K562 (cell line): ENCODE measurements around the gene CDKN2C. TPM values are rescaled to one million over a fixed set of nuclear protein-coding genes. Genes with fewer than 3 reads are reported as not detected.

Experiments used
- AFF1 ChIP-seq, 2 experiments: fragments of 450-650 bp; IDR thresholded peaks; 2 replicates each; pipeline ENCODE4 v1.6.1; 2018; ENCODE audit warnings: mild to moderate bottlenecking in 2 of 2, low read depth in 1 of 2; ENCODE audit not compliant: partially characterized antibody in 2 of 2
- CEBPB ChIP-seq: fragments of 450-650 bp; IDR thresholded peaks from 2 replicates; pipeline ENCODE4 v1.6.1; 2016; ENCODE audit warnings: missing genetic modification characterization, missing compliant biosample characterization
- FOXJ2 ChIP-seq: fragments of 200-800 bp; sonication (Bioruptor generic); IDR thresholded peaks from 2 replicates; pipeline ENCODE4 v1.6.1; 2016; ENCODE audit warnings: missing genetic modification characterization, missing compliant biosample characterization
- GTF2E2 ChIP-seq: fragments of 200-800 bp; sonication (Bioruptor generic); IDR thresholded peaks from 2 replicates; pipeline ENCODE4 v1.6.1; 2016; ENCODE audit warnings: missing genetic modification characterization, missing compliant biosample characterization
- HNRNPLL ChIP-seq: fragments of 200-400 bp; formaldehyde crosslinking; IDR thresholded peaks from 2 replicates; pipeline ENCODE4 v1.6.1; 2017; ENCODE audit warnings: low read length, low read depth, mild to moderate bottlenecking; ENCODE audit not compliant: poor library complexity, severe bottlenecking
- POLR2A ChIP-seq: fragments of 450-650 bp; conservative IDR thresholded peaks from 2 replicates; pipeline ENCODE4 v1.6.1; 2016
- POLR2AphosphoS5 ChIP-seq: IDR thresholded peaks from 2 replicates; pipeline ENCODE4 v1.6.1; 2011; ENCODE audit warnings: mild to moderate bottlenecking, low read depth, low read length, moderate library complexity; ENCODE audit not compliant: control insufficient read depth, insufficient read depth
- RNF219 ChIP-seq: fragments of 250-450 bp; sonication (Bioruptor Pico); IDR thresholded peaks from 2 replicates; pipeline ENCODE4 v1.5.0; 2022; ENCODE audit warnings: mild to moderate bottlenecking
- TAL1 ChIP-seq: fragments of 450-650 bp; IDR thresholded peaks from 2 replicates; pipeline ENCODE4 v1.6.1; 2016; ENCODE audit warnings: mild to moderate bottlenecking
- TRIM24 ChIP-seq, 2 experiments: fragments of 450-650 bp; IDR thresholded peaks; 2 replicates each; pipeline ENCODE4 v1.6.1; 2016
- ZNF232 ChIP-seq: sonication (generic); formaldehyde crosslinking; IDR thresholded peaks from 2 replicates; pipeline ENCODE4 v1.8.0; 2022; ENCODE audit warnings: mild to moderate bottlenecking, missing genetic modification reagents
- ZNF253 ChIP-seq: fragments of 250-450 bp; sonication (Bioruptor Pico); conservative IDR thresholded peaks from 2 replicates; pipeline ENCODE4 v1.6.1; 2021; ENCODE audit warnings: mild to moderate bottlenecking
- ZNF316 ChIP-seq: fragments of 450-650 bp; IDR thresholded peaks from 2 replicates; pipeline ENCODE4 v1.6.1; 2016
- ZNF644 ChIP-seq: fragments of 200-800 bp; sonication (Bioruptor generic); IDR thresholded peaks from 2 replicates; pipeline ENCODE4 v1.6.1; 2016; ENCODE audit warnings: low read depth, missing genetic modification characterization, missing compliant biosample characterization
- ZNF695 ChIP-seq: fragments of 450-650 bp; formaldehyde crosslinking; IDR thresholded peaks from 2 replicates; pipeline ENCODE4 v1.4.0; 2020; ENCODE audit warnings: mild to moderate bottlenecking, moderate library complexity
- polyA plus RNA-seq, 8 experiments: library from polyadenylated mRNA; depleted of rRNA in 4 of 8; stranded (reverse) in 5 of 8; unstranded in 3 of 8; fragments of >200 nt; fragmentation: Nextera tagmentation in 2 of 8; fragmentation: Illumina TruSeq in 1 of 8; extraction: Ambion mirVana in 2 of 8; extraction: Trizol in 1 of 8; gene quantifications; 2 replicates each; pipeline versions ENCODE4 v1.2.1 to v1.2.3, GENCODE V29; 2011 to 2014; ENCODE audit warnings: inconsistent platforms in 1 of 8, missing spikeins in 1 of 8
- total RNA-seq, 7 experiments: library from RNA; depleted of rRNA in 6 of 7; stranded (reverse); fragments of >200 nt in 6 of 7; fragmentation: Illumina TruSeq in 2 of 7; extraction: Trizol in 2 of 7; gene quantifications; 2 replicates each; pipeline versions ENCODE4 v1.2.1 to v1.2.3, GENCODE V29; 2011 to 2021; ENCODE audit warnings: low replicate concordance in 1 of 7
- TF ChIP-seq, protein P1 (sequence below): fragments of 450-650 bp; IDR thresholded peaks from 2 replicates; pipeline ENCODE4 v1.6.1; 2018; ENCODE audit not compliant: partially characterized antibody
- TF ChIP-seq, protein P2 (sequence below): sonication (generic); formaldehyde crosslinking; IDR thresholded peaks from 2 replicates; pipeline ENCODE4 v1.8.1; 2023; ENCODE audit warnings: mild to moderate bottlenecking, missing genetic modification reagents

CDKN2C gene
- total and polyA plus RNA-seq, 9 of the 15 experiments (the other 6 are each of a cell fraction or from before 2014, with no cell fraction given) = 11.9 to 74.3 (median 45.9) TPM

GRCh38 chr1:50976890-50977574, 7.0 kb downstream of the CDKN2C start (continued):
- TF ChIP-seq ZNF644 (tag) (0 out of 2 replicates have a peak, but pooled peaks have one; percentile 3), ZNF695 (no peak), CEBPB (tag) (peak; percentile 72), TAL1 (0 out of 2 replicates have a peak, but pooled peaks have one; percentile 4), ZNF232 (CRISPR knock-in tag) (0 out of 2 replicates have a peak, but pooled peaks have one; percentile 28), HNRNPLL (peak; percentile 36), ZNF316 (no peak), RNF219 (0 out of 2 replicates have a peak, but pooled peaks have one; percentile 27), AFF1 (IDR thresholded peaks at IDR 0.05; ENCODE audit: low read depth in 1 of 2, partially characterized antibody in 2 of 2) (peak in 1 of 2 experiments; percentile 67), TRIM24 (IDR thresholded peaks at IDR 0.05) (0 out of 4 replicates have a peak, but pooled peaks of 1 of the 2 experiments have one; percentile 8), FOXJ2 (tag) (no peak), POLR2A (peak; percentile 54), POLR2AphosphoS5 (peak; percentile 54; the same call in 1 of the 2 replicates), GTF2E2 (peak; percentile 70; the same call in 1 of the 2 replicates), ZNF253 (CRISPR knock-in tag) (no peak)
- TF ChIP-seq, protein P1, sequence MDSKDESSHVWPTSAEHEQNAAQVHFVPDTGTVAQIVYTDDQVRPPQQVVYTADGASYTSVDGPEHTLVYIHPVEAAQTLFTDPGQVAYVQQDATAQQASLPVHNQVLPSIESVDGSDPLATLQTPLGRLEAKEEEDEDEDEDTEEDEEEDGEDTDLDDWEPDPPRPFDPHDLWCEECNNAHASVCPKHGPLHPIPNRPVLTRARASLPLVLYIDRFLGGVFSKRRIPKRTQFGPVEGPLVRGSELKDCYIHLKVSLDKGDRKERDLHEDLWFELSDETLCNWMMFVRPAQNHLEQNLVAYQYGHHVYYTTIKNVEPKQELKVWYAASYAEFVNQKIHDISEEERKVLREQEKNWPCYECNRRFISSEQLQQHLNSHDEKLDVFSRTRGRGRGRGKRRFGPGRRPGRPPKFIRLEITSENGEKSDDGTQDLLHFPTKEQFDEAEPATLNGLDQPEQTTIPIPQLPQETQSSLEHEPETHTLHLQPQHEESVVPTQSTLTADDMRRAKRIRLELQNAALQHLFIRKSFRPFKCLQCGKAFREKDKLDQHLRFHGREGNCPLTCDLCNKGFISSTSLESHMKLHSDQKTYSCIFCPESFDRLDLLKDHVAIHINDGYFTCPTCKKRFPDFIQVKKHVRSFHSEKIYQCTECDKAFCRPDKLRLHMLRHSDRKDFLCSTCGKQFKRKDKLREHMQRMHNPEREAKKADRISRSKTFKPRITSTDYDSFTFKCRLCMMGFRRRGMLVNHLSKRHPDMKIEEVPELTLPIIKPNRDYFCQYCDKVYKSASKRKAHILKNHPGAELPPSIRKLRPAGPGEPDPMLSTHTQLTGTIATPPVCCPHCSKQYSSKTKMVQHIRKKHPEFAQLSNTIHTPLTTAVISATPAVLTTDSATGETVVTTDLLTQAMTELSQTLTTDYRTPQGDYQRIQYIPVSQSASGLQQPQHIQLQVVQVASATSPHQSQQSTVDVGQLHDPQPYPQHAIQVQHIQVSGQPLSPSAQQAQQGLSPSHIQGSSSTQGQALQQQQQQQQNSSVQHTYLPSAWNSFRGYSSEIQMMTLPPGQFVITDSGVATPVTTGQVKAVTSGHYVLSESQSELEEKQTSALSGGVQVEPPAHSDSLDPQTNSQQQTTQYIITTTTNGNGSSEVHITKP = peak; percentile 88
- TF ChIP-seq, protein P2, sequence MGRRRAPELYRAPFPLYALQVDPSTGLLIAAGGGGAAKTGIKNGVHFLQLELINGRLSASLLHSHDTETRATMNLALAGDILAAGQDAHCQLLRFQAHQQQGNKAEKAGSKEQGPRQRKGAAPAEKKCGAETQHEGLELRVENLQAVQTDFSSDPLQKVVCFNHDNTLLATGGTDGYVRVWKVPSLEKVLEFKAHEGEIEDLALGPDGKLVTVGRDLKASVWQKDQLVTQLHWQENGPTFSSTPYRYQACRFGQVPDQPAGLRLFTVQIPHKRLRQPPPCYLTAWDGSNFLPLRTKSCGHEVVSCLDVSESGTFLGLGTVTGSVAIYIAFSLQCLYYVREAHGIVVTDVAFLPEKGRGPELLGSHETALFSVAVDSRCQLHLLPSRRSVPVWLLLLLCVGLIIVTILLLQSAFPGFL (CRISPR knock-in tag) = 0 out of 2 replicates have a peak, but pooled peaks have one; percentile 52
